IgD-negative memory B cell (primary cell): Measurements from ENCODE around the gene JDP2. TPM values are rescaled to one million over a fixed set of nuclear protein-coding genes. Genes with fewer than 3 reads are reported as not detected.

Experiments used
- H3K27ac Mint-ChIP-seq, 3 donors: one replicate each; pipeline ENCODE4 v1.8.0; 2020 to 2022; ENCODE audit warnings: mild to moderate bottlenecking in 3 of 3, mixed read lengths in 3 of 3, moderate library complexity in 1 of 3
- H3K27me3 Mint-ChIP-seq: one replicate; pipeline ENCODE4 v1.8.0; 2021; ENCODE audit warnings: mixed read lengths
- H3K36me3 Mint-ChIP-seq: one replicate; pipeline ENCODE4 v1.8.0; 2020; ENCODE audit warnings: mild to moderate bottlenecking, mixed read lengths
- H3K4me1 Mint-ChIP-seq, 3 donors: one replicate each; pipeline ENCODE4 v1.8.0; 2020 to 2022; ENCODE audit warnings: mixed read lengths in 3 of 3, mild to moderate bottlenecking in 1 of 3
- H3K4me3 Mint-ChIP-seq, 4 donors: one replicate each; pipeline ENCODE4 v1.8.0; 2020 to 2022; ENCODE audit warnings: mild to moderate bottlenecking in 4 of 4, mixed read lengths in 4 of 4, moderate library complexity in 3 of 4
- H3K9me3 Mint-ChIP-seq, 3 donors: one replicate each; pipeline ENCODE4 v1.8.0; 2020 to 2021; ENCODE audit warnings: mixed read lengths in 3 of 3, mild to moderate bottlenecking in 1 of 3
- polyA plus RNA-seq: library from polyadenylated mRNA; unstranded; fragments of 300-500 nt; fragmentation: Illumina TruSeq; gene quantifications from one replicate; pipeline ENCODE4 v1.2.3, GENCODE V29; 2021

Gene JDP2
- polyA plus RNA-seq, 1 donor from 2014 or later, result 14.9 TPM

DNA sequence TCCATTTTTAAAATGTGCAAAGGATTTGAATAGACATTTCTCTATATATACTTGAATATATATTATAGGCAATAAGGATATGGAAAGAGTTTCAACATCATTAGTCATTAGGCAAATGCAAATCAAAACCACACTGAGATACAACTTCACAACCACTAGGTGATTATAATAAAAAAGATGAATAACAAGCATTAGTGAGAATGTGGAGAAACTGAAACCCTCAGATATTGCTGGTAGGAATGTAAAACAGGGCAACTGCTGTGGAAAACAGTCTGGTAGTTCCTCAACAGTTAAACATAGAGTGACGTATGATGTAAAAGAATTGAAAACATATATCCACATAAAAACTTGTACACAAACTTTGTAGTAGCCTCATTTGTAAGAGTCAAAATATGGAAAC, 82.7 kb downstream of the JDP2 start:
- Mint-ChIP-seq H3K36me3 (no peaks in the 10 kb centered on the region), H3K27me3 (no peaks in the 10 kb centered on the region), H3K9me3 (peaks cover 0 to 15% (median 8%) of the 10 kb centered on the region in 3 donors), H3K27ac (no peak overlapping the region), H3K4me3 (peak overlapping the region in 1 of 4 donors; percentile 37), H3K4me1 (peaks cover 9 to 24% (median 10%) of the 10 kb centered on the region in 3 donors)

DNA sequence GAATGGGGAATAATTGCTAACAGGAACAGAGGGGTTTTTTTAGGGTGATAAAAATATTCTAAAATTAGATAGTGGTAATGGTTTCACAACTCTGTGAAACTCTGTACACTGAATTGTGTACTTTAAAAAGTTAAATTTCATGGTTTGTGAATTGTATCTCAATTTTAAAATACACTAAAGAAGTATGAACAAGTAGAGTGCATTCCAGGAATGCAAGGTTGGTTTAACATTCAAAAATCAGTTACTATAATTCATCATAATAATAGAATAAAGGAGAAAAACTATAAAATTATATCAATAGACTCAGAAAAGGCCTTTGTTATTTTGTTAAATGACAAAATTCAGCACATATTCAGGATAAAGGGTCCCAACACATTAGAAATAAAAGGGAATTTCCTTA, 83.4 kb downstream of the JDP2 start:
- H3K4me3 Mint-ChIP-seq, result peak overlapping the region in 1 of 4 donors; percentile 37
- H3K4me1 Mint-ChIP-seq, result peaks cover 16 to 31% (median 16%) of the 10 kb centered on the region in 3 donors
- no peaks in the 10 kb centered on the region for H3K27me3 Mint-ChIP-seq
- peaks cover 0 to 15% (median 6%) of the 10 kb centered on the region in 3 donors for H3K9me3 Mint-ChIP-seq
- H3K27ac Mint-ChIP-seq, result no peak overlapping the region
- no peaks in the 10 kb centered on the region for H3K36me3 Mint-ChIP-seq

DNA sequence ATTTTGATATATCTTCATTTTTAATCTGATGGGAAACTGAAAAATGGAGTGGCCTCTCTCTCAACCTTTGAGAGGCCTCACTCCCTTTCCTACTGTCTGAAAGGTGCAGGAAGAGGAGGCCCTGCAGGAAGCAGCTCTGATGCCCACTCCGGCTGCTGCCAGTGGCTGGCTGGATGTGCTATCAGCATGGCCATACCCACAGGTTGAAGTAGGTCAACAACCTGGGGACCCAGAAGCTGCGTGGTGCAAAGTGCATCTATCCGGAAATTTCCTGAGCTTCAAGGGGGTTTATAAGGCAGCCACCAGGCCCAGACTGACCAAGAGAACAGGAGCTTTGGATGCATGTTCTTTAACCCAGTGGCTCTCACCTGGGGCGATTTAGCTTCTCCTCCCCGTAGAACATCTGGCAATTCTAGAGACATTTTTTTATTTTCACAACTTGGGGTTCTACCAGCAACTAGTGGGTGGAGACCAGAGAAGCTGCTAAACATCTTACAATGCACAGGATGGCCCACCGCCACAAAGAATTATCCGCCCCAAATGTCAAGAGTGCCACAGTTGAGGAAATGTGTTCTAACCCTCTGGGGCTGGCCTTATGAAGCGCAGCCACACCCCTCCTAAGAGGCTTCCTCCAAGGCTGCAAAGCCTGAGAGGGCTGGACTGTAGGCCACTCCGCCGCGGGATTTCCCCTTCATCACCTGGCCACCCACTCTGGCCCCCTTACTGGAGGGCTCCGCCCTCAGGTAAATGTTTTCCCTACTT, 86.3 kb downstream of the JDP2 start:
- Mint-ChIP-seq H3K4me3 (peak overlapping the region; percentile 69 to 99 (median 87)), H3K9me3 (peaks cover 0 to 10% (median 6%) of the 10 kb centered on the region in 3 donors), H3K4me1 (peaks cover 26 to 41% (median 27%) of the 10 kb centered on the region in 3 donors), H3K36me3 (no peaks in the 10 kb centered on the region), H3K27ac (peak overlapping the region; percentile 65 to 89 (median 88)), H3K27me3 (no peaks in the 10 kb centered on the region)

DNA sequence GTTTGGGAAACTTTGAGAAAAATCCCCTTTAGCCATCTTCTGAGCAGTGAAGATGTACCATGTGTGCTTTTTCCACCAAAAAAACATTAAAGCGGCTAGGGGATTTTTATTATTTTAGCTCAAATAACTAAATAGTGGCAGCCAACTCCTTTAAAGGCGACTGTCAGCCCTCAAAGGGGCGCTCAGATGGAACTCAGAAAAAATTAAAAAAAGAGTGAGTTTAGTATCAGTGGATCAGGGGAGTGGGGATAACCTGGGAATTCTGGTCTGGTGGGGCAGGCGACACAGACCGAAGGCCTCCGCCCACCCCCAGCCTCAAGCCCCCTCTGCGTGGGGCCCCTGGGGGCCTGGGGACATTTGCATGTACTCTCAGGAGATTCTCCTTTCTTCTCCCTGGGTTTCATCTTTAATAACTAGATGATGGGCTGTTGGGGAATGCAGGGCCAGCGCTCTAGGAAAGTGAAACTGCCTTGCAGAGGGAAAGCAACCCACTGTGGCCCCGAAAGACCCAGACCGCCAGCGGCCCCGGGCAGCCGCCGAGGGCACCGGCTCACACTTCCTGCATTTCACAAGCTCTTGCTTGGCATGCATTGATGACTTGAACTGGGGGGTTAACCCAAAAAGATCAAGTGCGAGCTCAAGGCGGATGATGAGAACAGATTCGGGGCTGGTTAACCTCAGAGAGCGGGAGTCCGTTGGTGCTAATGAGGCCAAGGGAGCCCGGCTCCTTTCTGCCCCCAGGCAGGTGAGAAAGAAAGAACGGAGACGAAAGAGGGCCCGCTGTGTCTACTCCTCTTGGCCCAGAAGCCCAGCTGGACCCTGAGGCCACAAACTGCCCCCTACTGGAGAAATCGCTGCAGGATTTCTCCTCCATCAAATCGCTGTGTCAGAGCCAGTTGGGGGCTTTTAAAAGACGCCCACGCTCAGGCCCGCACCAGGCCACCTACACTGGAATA, 87.1 kb downstream of the JDP2 start:
- Mint-ChIP-seq H3K4me3 (peak overlapping the region; percentile 87 to 99 (median 90)), H3K9me3 (peaks cover 0 to 7% (median 6%) of the 10 kb centered on the region in 3 donors), H3K27ac (peak overlapping the region; percentile 65 to 98 (median 88)), H3K4me1 (peaks cover 26 to 44% (median 27%) of the 10 kb centered on the region in 3 donors), H3K36me3 (no peaks in the 10 kb centered on the region), H3K27me3 (no peaks in the 10 kb centered on the region)

DNA sequence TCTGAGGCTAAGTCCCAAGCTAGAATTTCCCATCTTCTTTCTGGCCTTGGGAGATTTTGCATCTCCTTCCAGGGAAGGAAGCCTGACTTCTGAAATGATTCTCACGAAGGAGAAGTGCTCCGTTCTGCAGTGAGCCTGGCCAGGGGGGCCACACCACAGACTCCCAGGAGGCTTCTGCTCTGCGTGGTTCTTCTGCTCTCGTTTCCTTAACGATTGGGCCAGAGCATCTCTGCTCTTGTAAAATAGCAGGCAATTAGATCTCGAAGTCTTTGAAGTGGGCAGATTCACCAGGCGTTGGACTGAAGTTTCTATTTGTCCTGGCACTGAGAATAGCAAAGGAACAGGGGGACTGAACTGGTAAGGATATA, 87.8 kb downstream of the JDP2 start:
- Mint-ChIP-seq H3K4me3 (peak overlapping the region; percentile 87 to 99 (median 90)), H3K36me3 (no peaks in the 10 kb centered on the region), H3K27ac (peak overlapping the region; percentile 65 to 98 (median 88)), H3K9me3 (peaks cover 0 to 5% (median 3%) of the 10 kb centered on the region in 3 donors), H3K27me3 (no peaks in the 10 kb centered on the region), H3K4me1 (peaks cover 26 to 46% (median 27%) of the 10 kb centered on the region in 3 donors)

DNA sequence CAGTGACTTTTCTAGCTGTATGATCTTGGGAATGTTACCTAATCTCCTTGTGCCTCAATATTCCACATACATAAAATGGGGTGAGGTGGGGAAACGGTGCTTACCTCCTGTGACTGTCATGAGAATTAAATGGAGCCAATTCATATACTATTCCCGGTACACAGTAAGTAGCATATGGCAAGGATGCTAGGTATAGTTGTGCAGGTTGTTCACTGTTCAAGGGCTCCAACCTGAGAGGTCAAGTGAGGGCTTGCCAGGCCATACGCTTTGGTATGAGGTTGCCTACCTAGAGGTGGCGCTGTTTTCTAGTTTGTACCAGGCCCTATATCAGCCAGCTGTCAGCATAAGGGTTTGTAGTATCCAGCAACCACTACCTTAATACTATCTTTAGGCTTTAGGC, 90.8 kb downstream of the JDP2 start:
- Mint-ChIP-seq H3K9me3 (no peaks in the 10 kb centered on the region), H3K36me3 (no peaks in the 10 kb centered on the region), H3K27ac (no peak overlapping the region), H3K4me3 (peak overlapping the region in 1 of 4 donors; percentile 7), H3K27me3 (no peaks in the 10 kb centered on the region), H3K4me1 (peaks cover 48 to 65% (median 51%) of the 10 kb centered on the region in 3 donors)

DNA sequence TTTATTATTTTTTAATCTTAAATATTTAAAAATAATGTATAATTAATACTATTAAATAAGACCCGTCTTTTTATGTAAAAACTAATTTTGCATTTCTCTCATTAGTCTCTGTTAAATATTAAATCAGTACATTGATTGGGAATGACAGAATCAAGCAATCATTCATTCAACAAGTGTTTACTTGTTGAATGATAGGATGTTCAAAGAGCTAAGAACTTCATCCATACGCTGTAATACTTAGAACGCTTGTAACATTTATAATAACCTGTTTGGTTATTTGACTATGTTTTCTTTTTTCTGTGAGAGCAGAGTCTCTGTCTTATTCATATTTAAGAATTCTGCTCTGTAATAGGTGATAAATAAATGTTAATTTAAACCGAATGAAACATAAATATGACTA, 91.6 kb downstream of the JDP2 start:
- Mint-ChIP-seq H3K4me1 (peaks cover 48 to 65% (median 54%) of the 10 kb centered on the region in 3 donors), H3K27ac (peak overlapping the region in 1 of 3 donors; percentile 89), H3K9me3 (no peaks in the 10 kb centered on the region), H3K27me3 (no peaks in the 10 kb centered on the region), H3K4me3 (peak overlapping the region in 1 of 4 donors; percentile 91), H3K36me3 (no peaks in the 10 kb centered on the region)

DNA sequence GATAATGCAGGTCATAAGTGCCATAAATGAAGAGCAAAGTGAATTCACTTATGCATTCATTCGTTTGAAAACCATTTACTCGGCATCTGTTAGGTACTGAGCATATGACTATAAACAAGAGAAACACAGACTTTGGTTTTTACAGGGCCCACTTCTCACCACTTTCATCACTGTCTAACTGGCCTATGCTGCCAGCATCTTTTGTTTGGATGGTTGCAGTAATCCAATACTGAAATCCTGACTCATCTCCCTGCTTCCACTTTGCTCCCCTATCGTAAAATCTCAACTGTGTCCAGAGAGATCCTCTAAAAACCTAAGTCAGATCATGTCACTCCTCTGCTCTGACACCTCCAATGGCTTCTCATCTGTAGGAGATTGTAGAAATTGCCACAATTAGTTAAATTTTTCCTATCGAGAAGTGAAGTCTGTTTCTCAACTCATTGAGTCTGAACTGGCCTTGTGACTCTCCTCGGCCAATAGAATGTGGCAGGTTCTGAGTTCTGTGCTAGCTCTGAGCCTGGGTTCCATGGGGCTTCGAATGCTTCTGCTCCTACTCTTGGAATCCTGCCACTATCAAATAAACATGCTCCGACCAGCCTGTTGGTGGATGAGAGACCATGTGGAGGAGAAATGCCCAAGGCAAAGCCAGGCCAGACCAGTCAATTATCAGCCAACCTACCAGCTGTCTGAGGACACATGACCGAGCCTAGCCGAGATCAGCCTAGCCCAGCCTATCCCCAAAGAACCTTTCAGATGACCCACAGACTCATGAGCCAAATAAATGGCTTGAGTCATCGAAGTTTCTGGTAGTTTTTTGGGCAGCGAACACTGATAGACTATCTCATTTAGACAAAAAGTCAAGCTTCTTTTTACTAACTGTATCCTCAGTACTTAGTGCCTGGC, 92.3 kb downstream of the JDP2 start:
- H3K9me3 Mint-ChIP-seq, result no peaks in the 10 kb centered on the region
- peak overlapping the region; percentile 8 to 89 (median 25) for H3K27ac Mint-ChIP-seq
- no peaks in the 10 kb centered on the region for H3K27me3 Mint-ChIP-seq
- peaks cover 3% of the 10 kb centered on the region for H3K36me3 Mint-ChIP-seq
- peaks cover 54 to 66% (median 57%) of the 10 kb centered on the region in 3 donors for H3K4me1 Mint-ChIP-seq
- peak overlapping the region in 2 of 4 donors; percentile 13 to 91 for H3K4me3 Mint-ChIP-seq

DNA sequence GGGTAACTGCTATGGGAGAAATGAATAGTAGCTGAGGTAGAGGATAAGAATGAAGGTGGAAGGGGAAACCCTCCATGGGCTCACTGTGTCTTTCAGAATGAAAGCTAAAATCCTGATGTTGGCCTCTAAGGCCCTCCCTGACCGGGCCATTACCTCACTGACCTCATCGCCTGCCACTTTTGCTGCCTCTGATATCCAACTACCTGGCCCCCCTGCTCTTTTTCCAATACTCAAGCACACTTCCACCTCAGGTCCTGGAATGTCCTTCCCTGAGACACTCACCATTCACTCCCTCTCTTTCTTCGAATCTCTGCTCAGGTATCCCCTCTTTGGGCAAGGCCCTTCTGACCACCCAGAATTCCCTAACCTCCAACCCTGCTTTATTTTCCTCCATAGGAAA, 93.0 kb downstream of the JDP2 start:
- H3K27ac Mint-ChIP-seq, result peak overlapping the region; percentile 67 to 89 (median 80)
- peak overlapping the region in 3 of 4 donors; percentile 42 to 91 (median 77) for H3K4me3 Mint-ChIP-seq
- no peaks in the 10 kb centered on the region for H3K9me3 Mint-ChIP-seq
- H3K27me3 Mint-ChIP-seq, result no peaks in the 10 kb centered on the region
- peaks cover 50 to 59% (median 56%) of the 10 kb centered on the region in 3 donors for H3K4me1 Mint-ChIP-seq
- H3K36me3 Mint-ChIP-seq, result peaks cover 3% of the 10 kb centered on the region

DNA sequence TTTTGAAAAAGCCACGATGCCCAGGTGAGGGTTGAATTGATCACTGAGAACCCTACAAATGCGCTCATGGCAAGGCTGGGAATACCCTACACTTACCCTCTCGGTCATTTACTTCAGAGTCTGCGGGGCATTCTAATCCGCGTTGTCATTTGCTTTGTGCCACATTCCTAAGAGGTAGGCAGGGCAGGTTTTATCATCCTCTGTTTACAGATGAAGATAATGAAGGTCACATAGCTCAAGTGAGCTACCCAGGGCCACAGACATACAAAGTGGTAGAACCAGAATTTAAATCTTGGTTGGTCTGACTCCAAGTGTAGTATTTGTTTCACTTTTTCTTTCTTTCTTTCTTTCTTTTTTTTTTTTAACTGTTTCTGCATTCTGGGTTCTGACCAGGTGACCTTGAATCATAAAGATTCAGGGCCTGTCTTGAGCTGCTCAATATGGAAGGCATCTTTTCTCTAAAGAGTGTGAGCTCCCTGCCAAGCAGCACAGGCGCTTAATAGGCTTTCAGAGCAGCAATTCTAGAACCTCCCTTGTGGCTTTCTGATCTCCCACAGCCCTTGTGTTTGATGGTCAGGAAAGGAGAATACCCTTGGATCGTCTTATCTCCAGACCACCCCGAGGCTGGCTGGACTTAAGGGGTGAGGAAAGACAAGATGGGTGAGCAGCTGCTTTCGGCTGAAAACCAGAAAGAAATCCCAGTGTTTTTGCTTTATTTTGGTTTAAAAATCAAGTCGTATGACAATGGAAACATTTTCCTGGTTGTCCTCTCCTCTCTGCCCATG, 93.8 kb downstream of the JDP2 start:
- Mint-ChIP-seq H3K4me3 (peak overlapping the region; percentile 91 to 97 (median 96)), H3K27me3 (no peaks in the 10 kb centered on the region), H3K9me3 (no peaks in the 10 kb centered on the region), H3K27ac (peak overlapping the region; percentile 80 to 98 (median 89)), H3K36me3 (peaks cover 3% of the 10 kb centered on the region), H3K4me1 (peaks cover 49 to 59% (median 53%) of the 10 kb centered on the region in 3 donors)

DNA sequence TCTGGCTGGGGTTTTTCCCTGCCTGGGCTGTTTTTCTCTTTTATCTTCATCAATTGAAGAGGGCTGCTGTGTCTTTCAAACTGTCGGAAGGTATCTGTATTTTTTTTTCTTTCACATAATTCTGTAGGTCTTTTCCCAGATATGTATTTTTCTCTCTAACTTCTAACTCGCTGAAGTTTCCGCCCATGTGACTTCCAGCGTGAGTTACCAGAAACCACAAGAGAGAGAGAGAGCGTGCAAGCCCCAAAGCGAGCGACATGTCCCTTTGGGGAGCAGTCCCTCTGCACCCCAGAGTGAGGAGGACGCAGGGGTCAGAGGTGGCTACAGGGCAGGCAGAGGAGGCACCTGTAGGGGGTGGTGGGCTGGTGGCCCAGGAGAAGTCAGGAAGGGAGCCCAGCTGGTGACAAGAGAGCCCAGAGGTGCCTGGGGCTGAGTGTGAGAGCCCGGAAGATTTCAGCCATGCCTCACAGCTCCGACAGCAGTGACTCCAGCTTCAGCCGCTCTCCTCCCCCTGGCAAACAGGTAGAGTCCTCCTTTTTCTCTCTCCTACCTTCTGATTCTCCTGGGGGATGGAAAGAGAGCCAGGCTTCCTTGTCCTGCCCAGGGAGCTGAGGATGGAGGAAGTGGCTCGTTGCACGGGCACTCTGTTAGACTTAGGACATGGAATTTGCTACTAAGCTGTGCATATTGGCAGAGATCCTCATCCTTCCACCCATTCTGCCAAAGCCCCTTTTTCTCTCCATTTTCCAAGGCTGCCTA, 94.6 kb downstream of the JDP2 start, which contains the start of gene BATF:
Gene BATF, plus strand, starts transcription at position 246 of the 759 bp plus-strand sequence. Its CDS starts 214 bp downstream, at position 460.
- peaks cover 3% of the 10 kb centered on the region for H3K36me3 Mint-ChIP-seq
- no peaks in the 10 kb centered on the region for H3K27me3 Mint-ChIP-seq

DNA sequence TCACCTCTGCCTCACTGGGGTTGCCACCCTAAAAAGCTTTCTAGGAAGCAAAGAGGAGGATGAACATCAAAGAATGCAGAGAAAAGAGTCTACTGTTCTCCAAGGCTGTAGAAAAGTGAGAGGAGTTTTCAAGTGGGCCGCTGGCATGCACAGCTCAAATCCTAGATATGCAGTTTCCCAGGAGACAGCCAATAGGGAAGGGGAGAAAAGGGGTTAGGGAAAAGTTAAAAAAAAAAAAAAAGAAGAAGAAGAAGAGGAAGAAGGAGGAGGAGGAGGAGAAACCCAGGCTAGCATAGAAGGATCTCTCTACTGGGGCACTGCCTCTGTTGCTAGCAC, 95.1 kb downstream of the JDP2 start:
- H3K27ac Mint-ChIP-seq, result peak overlapping the region; percentile 80 to 89 (median 80)

More for the DNA sequence above, 94.6 kb downstream of the JDP2 start, which contains the start of gene BATF:
- Mint-ChIP-seq H3K9me3 (no peaks in the 10 kb centered on the region), H3K4me3 (peak within 1 kb of the TSS; percentile 91 to 97 (median 96)), H3K27ac (peak within 1 kb of the TSS; percentile 80 to 98 (median 89)), H3K4me1 (peaks cover 47 to 59% (median 52%) of the 10 kb centered on the region in 3 donors)

More for the DNA sequence above, 95.1 kb downstream of the JDP2 start:
- H3K4me1 Mint-ChIP-seq, result peaks cover 50 to 62% (median 53%) of the 10 kb centered on the region in 3 donors
- H3K9me3 Mint-ChIP-seq, result no peaks in the 10 kb centered on the region
- peak overlapping the region; percentile 91 to 97 (median 96) for H3K4me3 Mint-ChIP-seq
- H3K36me3 Mint-ChIP-seq, result peaks cover 5% of the 10 kb centered on the region
- no peaks in the 10 kb centered on the region for H3K27me3 Mint-ChIP-seq
